WTC11 (cell line): ENCODE measurements around the gene LIF.

Experiments used
- JUN ChIP-seq: sonication (generic); formaldehyde crosslinking; IDR thresholded peaks from 2 replicates; pipeline ENCODE4 v1.8.0; 2023; ENCODE audit warnings: mild to moderate bottlenecking, missing genetic modification reagents
- TF ChIP-seq, protein P1 (sequence below): fragments of 200-600 bp; IDR thresholded peaks from 2 replicates; pipeline ENCODE4 v1.8.0; 2022; ENCODE audit warnings: antibody characterized with exemption
- TF ChIP-seq, protein P2 (sequence below): fragments of 250-450 bp; sonication (Bioruptor Pico); IDR thresholded peaks from 2 replicates; pipeline ENCODE4 v1.9.0; 2021; ENCODE audit warnings: mild to moderate bottlenecking, borderline replicate concordance
- TF ChIP-seq, protein P3 (sequence below): sonication (generic); formaldehyde crosslinking; IDR thresholded peaks from 2 replicates; pipeline ENCODE4 v1.8.0; 2022; ENCODE audit warnings: missing genetic modification reagents

DNA sequence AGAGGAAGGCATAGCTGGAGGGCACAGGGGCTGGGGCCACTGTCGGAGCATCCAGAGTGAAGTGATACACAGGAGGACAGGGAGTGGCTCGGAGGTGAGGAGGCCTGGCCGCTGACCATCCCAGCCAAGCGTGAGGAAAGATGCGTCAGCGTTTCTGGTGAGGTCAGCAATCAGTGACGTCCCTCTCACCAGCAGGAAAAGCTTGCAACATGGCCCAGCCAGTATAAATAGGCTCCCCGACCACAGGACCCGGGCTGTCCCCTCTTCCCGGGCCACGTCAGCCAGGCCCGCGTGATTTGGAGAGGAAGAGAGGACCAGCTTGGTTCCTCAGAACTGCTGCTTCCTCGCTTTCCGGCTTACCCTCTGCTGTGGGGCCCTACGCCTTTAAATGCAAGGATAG, 24.3 kb upstream of the LIF start:
- TF ChIP-seq, protein P1, sequence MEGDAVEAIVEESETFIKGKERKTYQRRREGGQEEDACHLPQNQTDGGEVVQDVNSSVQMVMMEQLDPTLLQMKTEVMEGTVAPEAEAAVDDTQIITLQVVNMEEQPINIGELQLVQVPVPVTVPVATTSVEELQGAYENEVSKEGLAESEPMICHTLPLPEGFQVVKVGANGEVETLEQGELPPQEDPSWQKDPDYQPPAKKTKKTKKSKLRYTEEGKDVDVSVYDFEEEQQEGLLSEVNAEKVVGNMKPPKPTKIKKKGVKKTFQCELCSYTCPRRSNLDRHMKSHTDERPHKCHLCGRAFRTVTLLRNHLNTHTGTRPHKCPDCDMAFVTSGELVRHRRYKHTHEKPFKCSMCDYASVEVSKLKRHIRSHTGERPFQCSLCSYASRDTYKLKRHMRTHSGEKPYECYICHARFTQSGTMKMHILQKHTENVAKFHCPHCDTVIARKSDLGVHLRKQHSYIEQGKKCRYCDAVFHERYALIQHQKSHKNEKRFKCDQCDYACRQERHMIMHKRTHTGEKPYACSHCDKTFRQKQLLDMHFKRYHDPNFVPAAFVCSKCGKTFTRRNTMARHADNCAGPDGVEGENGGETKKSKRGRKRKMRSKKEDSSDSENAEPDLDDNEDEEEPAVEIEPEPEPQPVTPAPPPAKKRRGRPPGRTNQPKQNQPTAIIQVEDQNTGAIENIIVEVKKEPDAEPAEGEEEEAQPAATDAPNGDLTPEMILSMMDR, result no peak
- TF ChIP-seq, protein P2, sequence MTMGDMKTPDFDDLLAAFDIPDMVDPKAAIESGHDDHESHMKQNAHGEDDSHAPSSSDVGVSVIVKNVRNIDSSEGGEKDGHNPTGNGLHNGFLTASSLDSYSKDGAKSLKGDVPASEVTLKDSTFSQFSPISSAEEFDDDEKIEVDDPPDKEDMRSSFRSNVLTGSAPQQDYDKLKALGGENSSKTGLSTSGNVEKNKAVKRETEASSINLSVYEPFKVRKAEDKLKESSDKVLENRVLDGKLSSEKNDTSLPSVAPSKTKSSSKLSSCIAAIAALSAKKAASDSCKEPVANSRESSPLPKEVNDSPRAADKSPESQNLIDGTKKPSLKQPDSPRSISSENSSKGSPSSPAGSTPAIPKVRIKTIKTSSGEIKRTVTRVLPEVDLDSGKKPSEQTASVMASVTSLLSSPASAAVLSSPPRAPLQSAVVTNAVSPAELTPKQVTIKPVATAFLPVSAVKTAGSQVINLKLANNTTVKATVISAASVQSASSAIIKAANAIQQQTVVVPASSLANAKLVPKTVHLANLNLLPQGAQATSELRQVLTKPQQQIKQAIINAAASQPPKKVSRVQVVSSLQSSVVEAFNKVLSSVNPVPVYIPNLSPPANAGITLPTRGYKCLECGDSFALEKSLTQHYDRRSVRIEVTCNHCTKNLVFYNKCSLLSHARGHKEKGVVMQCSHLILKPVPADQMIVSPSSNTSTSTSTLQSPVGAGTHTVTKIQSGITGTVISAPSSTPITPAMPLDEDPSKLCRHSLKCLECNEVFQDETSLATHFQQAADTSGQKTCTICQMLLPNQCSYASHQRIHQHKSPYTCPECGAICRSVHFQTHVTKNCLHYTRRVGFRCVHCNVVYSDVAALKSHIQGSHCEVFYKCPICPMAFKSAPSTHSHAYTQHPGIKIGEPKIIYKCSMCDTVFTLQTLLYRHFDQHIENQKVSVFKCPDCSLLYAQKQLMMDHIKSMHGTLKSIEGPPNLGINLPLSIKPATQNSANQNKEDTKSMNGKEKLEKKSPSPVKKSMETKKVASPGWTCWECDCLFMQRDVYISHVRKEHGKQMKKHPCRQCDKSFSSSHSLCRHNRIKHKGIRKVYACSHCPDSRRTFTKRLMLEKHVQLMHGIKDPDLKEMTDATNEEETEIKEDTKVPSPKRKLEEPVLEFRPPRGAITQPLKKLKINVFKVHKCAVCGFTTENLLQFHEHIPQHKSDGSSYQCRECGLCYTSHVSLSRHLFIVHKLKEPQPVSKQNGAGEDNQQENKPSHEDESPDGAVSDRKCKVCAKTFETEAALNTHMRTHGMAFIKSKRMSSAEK, result no peak
- no peak for TF ChIP-seq JUN (CRISPR knock-in tag)
- TF ChIP-seq, protein P3, sequence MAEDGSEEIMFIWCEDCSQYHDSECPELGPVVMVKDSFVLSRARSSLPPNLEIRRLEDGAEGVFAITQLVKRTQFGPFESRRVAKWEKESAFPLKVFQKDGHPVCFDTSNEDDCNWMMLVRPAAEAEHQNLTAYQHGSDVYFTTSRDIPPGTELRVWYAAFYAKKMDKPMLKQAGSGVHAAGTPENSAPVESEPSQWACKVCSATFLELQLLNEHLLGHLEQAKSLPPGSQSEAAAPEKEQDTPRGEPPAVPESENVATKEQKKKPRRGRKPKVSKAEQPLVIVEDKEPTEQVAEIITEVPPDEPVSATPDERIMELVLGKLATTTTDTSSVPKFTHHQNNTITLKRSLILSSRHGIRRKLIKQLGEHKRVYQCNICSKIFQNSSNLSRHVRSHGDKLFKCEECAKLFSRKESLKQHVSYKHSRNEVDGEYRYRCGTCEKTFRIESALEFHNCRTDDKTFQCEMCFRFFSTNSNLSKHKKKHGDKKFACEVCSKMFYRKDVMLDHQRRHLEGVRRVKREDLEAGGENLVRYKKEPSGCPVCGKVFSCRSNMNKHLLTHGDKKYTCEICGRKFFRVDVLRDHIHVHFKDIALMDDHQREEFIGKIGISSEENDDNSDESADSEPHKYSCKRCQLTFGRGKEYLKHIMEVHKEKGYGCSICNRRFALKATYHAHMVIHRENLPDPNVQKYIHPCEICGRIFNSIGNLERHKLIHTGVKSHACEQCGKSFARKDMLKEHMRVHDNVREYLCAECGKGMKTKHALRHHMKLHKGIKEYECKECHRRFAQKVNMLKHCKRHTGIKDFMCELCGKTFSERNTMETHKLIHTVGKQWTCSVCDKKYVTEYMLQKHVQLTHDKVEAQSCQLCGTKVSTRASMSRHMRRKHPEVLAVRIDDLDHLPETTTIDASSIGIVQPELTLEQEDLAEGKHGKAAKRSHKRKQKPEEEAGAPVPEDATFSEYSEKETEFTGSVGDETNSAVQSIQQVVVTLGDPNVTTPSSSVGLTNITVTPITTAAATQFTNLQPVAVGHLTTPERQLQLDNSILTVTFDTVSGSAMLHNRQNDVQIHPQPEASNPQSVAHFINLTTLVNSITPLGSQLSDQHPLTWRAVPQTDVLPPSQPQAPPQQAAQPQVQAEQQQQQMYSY, result no peak
